WTC11 (cell line): ENCODE results near the gene PIK3R2. TPM values are rescaled to one million over a fixed set of nuclear protein-coding genes. Genes with fewer than 3 reads are reported as not detected.

Source experiments
- ATAC-seq: fragments of 200-7000 bp; cut with Tn5 transposase; 2 replicates; pipeline ENCODE4 v1.10.0; 2021; ENCODE audit warnings: mild to moderate bottlenecking, moderate library complexity
- CTCF ChIA-PET: fragments of 300-600 bp; sonication (Branson Sonifier 250); formaldehyde crosslinking; loops from one replicate; lab custom pipeline; 2021; ENCODE audit warnings: antibody characterized with exemption; lab: Charles Lee
- POLR2A ChIA-PET: fragments of 350-600 bp; sonication (Branson Sonifier 250); formaldehyde crosslinking; loops from one replicate; lab custom pipeline; 2021; ENCODE audit warnings: antibody characterized with exemption; lab: Charles Lee
- DNase-seq: peaks from one replicate; pipeline ENCODE4 v3.0.0; 2021; ENCODE audit warnings: low spot score
- H3K27ac Mint-ChIP-seq: 2 replicates; pipeline ENCODE4 v1.8.0; 2021; ENCODE audit warnings: mixed read lengths
- H3K27me3 Mint-ChIP-seq: 2 replicates; pipeline ENCODE4 v1.8.0; 2021; ENCODE audit warnings: low read depth, mild to moderate bottlenecking, moderate library complexity, mixed read lengths
- H3K36me3 Mint-ChIP-seq: 2 replicates; pipeline ENCODE4 v1.8.0; 2021; ENCODE audit warnings: mixed read lengths
- H3K4me1 Mint-ChIP-seq: 2 replicates; pipeline ENCODE4 v1.8.0; 2022; ENCODE audit warnings: mixed read lengths
- H3K4me3 Mint-ChIP-seq: 2 replicates; pipeline ENCODE4 v1.8.0; 2021; ENCODE audit warnings: mild to moderate bottlenecking, moderate library complexity, mixed read lengths
- H3K9me3 Mint-ChIP-seq: 2 replicates; pipeline ENCODE4 v1.8.0; 2021; ENCODE audit warnings: mixed read lengths
- CREM ChIP-seq: sonication (generic); formaldehyde crosslinking; IDR thresholded peaks from 2 replicates; pipeline ENCODE4 v1.8.1; 2022; ENCODE audit warnings: mild to moderate bottlenecking, missing genetic modification reagents, moderate library complexity
- FOXK1 ChIP-seq: sonication (generic); formaldehyde crosslinking; IDR thresholded peaks from 2 replicates; pipeline ENCODE4 v1.8.0; 2022; ENCODE audit warnings: mild to moderate bottlenecking, moderate library complexity, missing genetic modification reagents
- GRHL2 ChIP-seq: fragments of 250-450 bp; sonication (Bioruptor Pico); IDR thresholded peaks from 2 replicates; pipeline ENCODE4 v1.8.0; 2022; ENCODE audit warnings: mild to moderate bottlenecking, moderate library complexity; ENCODE audit not compliant: insufficient replicate concordance, severe bottlenecking
- IRF2 ChIP-seq: sonication (generic); formaldehyde crosslinking; IDR thresholded peaks from 2 replicates; pipeline ENCODE4 v1.8.0; 2022; ENCODE audit warnings: low read depth, missing genetic modification reagents, borderline replicate concordance
- JAZF1 ChIP-seq: fragments of 250-450 bp; sonication (Bioruptor Pico); IDR thresholded peaks from 2 replicates; pipeline ENCODE4 v1.9.0; 2021; ENCODE audit warnings: moderate library complexity, mild to moderate bottlenecking, inconsistent platforms
- NR2C2 ChIP-seq: sonication (generic); formaldehyde crosslinking; IDR thresholded peaks from 2 replicates; pipeline ENCODE4 v1.8.0; 2022; ENCODE audit warnings: mild to moderate bottlenecking, missing genetic modification reagents
- NR3C1 ChIP-seq: sonication (generic); formaldehyde crosslinking; conservative IDR thresholded peaks from 2 replicates; pipeline ENCODE4 v1.8.1; 2023; ENCODE audit warnings: low read depth, mild to moderate bottlenecking, missing genetic modification reagents
- SOX15 ChIP-seq: fragments of 250-450 bp; sonication (Bioruptor Pico); IDR thresholded peaks from 2 replicates; pipeline ENCODE4 v1.9.0; 2021; ENCODE audit warnings: mild to moderate bottlenecking
- SP1 ChIP-seq: sonication (generic); formaldehyde crosslinking; conservative IDR thresholded peaks from 2 replicates; pipeline ENCODE4 v1.8.1; 2022; ENCODE audit warnings: missing genetic modification reagents
- TCF7 ChIP-seq: sonication (generic); formaldehyde crosslinking; IDR thresholded peaks from 2 replicates; pipeline ENCODE4 v1.8.0; 2022; ENCODE audit warnings: mild to moderate bottlenecking, low read depth, missing genetic modification reagents, moderate library complexity
- TEAD1 ChIP-seq: sonication (generic); formaldehyde crosslinking; IDR thresholded peaks from 2 replicates; pipeline ENCODE4 v1.8.0; 2022; ENCODE audit warnings: mild to moderate bottlenecking, missing genetic modification reagents
- ZNF219 ChIP-seq: sonication (generic); formaldehyde crosslinking; IDR thresholded peaks from 2 replicates; pipeline ENCODE4 v1.8.0; 2023; ENCODE audit warnings: missing genetic modification reagents, mild to moderate bottlenecking, borderline replicate concordance
- total RNA-seq: library from RNA; stranded (reverse); gene quantifications from 3 replicates; pipeline ENCODE4 v1.2.3, GENCODE V29; 2021
- TF ChIP-seq, protein P1 (sequence below): fragments of 250-450 bp; sonication (Bioruptor Pico); IDR thresholded peaks from 2 replicates; pipeline ENCODE4 v1.8.0; 2021; ENCODE audit warnings: mild to moderate bottlenecking
- TF ChIP-seq, protein P2 (sequence below): fragments of 200-600 bp; IDR thresholded peaks from 2 replicates; pipeline ENCODE4 v1.8.0; 2022; ENCODE audit warnings: antibody characterized with exemption
- TF ChIP-seq, protein P3 (sequence below): sonication (generic); formaldehyde crosslinking; IDR thresholded peaks from 2 replicates; pipeline ENCODE4 v1.8.1; 2022; ENCODE audit warnings: missing genetic modification reagents, borderline replicate concordance
- TF ChIP-seq, protein P4 (sequence below): sonication (generic); formaldehyde crosslinking; IDR thresholded peaks from 2 replicates; pipeline ENCODE4 v1.8.0; 2023; ENCODE audit warnings: missing genetic modification reagents, mild to moderate bottlenecking, borderline replicate concordance
- TF ChIP-seq, protein P5 (sequence below): sonication (generic); formaldehyde crosslinking; conservative IDR thresholded peaks from 2 replicates; pipeline ENCODE4 v1.8.1; 2023; ENCODE audit warnings: mild to moderate bottlenecking, low read depth, missing genetic modification reagents, moderate library complexity
- TF ChIP-seq, protein P6 (sequence below): sonication (generic); formaldehyde crosslinking; IDR thresholded peaks from 2 replicates; pipeline ENCODE4 v1.8.1; 2023; ENCODE audit warnings: mild to moderate bottlenecking, missing genetic modification reagents
- TF ChIP-seq, protein P7 (sequence below): sonication (generic); formaldehyde crosslinking; IDR thresholded peaks from 2 replicates; pipeline ENCODE4 v1.8.0; 2022; ENCODE audit warnings: mild to moderate bottlenecking, missing genetic modification reagents

Gene PIK3R2
- total RNA-seq, 1 experiment from 2014 or later = 56.9 TPM

DNA sequence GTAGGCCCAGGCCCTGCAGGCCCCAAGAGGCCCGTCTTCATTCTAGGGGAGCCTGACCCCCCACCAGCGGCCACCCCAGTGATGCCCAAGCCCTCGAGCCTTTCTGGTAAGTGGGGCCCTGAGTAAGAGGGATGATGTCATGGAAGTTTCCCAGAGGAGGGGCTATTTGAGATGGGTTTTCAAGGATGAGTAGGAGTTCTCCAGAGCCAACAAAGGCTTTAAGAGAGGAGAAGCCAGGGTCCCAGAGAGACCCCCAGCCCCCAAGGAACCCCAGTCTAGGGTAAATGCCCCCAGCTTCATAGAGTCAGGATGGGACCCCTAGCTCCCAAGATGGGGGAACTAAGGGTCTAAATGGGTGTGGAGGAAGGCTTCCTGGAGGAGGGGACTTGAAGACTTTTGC, 9.1 kb upstream of the PIK3R2 start:
- POLR2A ChIA-PET = no interaction called here
- Mint-ChIP-seq H3K36me3 (peaks cover 31% of the 10 kb centered on the region), H3K9me3 (peaks cover 3% of the 10 kb centered on the region), H3K27ac (no peak overlapping the region), H3K4me3 (no peak overlapping the region), H3K4me1 (no peaks in the 10 kb centered on the region), H3K27me3 (no peaks in the 10 kb centered on the region)
- TF ChIP-seq, protein P1, sequence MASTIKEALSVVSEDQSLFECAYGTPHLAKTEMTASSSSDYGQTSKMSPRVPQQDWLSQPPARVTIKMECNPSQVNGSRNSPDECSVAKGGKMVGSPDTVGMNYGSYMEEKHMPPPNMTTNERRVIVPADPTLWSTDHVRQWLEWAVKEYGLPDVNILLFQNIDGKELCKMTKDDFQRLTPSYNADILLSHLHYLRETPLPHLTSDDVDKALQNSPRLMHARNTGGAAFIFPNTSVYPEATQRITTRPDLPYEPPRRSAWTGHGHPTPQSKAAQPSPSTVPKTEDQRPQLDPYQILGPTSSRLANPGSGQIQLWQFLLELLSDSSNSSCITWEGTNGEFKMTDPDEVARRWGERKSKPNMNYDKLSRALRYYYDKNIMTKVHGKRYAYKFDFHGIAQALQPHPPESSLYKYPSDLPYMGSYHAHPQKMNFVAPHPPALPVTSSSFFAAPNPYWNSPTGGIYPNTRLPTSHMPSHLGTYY (CRISPR knock-in tag) = no peak
- TF ChIP-seq, protein P2, sequence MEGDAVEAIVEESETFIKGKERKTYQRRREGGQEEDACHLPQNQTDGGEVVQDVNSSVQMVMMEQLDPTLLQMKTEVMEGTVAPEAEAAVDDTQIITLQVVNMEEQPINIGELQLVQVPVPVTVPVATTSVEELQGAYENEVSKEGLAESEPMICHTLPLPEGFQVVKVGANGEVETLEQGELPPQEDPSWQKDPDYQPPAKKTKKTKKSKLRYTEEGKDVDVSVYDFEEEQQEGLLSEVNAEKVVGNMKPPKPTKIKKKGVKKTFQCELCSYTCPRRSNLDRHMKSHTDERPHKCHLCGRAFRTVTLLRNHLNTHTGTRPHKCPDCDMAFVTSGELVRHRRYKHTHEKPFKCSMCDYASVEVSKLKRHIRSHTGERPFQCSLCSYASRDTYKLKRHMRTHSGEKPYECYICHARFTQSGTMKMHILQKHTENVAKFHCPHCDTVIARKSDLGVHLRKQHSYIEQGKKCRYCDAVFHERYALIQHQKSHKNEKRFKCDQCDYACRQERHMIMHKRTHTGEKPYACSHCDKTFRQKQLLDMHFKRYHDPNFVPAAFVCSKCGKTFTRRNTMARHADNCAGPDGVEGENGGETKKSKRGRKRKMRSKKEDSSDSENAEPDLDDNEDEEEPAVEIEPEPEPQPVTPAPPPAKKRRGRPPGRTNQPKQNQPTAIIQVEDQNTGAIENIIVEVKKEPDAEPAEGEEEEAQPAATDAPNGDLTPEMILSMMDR = no peak
- TF ChIP-seq CREM (CRISPR knock-in tag) = no peak
- no peak for TF ChIP-seq ZNF219 (CRISPR knock-in tag)
- TF ChIP-seq TCF7 (CRISPR knock-in tag) = no peak
- no peak for TF ChIP-seq GRHL2 (CRISPR knock-in tag)
- no peak for TF ChIP-seq FOXK1 (CRISPR knock-in tag)
- TF ChIP-seq, protein P3, sequence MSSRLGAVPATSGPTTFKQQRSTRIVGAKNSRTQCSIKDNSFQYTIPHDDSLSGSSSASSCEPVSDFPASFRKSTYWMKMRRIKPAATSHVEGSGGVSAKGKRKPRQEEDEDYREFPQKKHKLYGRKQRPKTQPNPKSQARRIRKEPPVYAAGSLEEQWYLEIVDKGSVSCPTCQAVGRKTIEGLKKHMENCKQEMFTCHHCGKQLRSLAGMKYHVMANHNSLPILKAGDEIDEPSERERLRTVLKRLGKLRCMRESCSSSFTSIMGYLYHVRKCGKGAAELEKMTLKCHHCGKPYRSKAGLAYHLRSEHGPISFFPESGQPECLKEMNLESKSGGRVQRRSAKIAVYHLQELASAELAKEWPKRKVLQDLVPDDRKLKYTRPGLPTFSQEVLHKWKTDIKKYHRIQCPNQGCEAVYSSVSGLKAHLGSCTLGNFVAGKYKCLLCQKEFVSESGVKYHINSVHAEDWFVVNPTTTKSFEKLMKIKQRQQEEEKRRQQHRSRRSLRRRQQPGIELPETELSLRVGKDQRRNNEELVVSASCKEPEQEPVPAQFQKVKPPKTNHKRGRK (CRISPR knock-in tag) = no peak
- CTCF ChIA-PET = no interaction called here
- no peak for DNase-seq
- ATAC-seq = no peak

DNA sequence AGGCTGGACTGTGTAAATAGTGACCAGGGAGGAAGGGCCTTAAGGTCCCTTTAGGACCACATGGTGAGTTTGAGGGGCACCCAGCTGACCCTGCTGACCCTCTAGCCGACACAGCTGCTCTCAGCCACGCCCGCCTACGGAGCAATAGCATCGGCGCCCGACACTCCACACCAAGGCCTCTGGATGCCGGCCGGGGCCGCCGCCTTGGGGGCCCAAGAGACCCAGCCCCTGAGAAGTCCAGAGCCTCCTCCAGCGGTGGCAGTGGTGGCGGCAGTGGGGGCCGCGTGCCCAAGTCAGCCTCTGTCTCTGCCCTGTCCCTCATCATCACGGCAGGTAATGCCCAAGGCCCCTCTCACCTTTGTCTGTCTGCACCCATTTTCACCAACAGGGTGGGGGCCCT, 8.6 kb upstream of the PIK3R2 start:
- Mint-ChIP-seq H3K4me1 (no peaks in the 10 kb centered on the region), H3K9me3 (peaks cover 3% of the 10 kb centered on the region), H3K4me3 (no peak overlapping the region), H3K27ac (no peak overlapping the region), H3K36me3 (peaks cover 28% of the 10 kb centered on the region)
- POLR2A ChIA-PET = no interaction called here
- TF ChIP-seq, protein P4, sequence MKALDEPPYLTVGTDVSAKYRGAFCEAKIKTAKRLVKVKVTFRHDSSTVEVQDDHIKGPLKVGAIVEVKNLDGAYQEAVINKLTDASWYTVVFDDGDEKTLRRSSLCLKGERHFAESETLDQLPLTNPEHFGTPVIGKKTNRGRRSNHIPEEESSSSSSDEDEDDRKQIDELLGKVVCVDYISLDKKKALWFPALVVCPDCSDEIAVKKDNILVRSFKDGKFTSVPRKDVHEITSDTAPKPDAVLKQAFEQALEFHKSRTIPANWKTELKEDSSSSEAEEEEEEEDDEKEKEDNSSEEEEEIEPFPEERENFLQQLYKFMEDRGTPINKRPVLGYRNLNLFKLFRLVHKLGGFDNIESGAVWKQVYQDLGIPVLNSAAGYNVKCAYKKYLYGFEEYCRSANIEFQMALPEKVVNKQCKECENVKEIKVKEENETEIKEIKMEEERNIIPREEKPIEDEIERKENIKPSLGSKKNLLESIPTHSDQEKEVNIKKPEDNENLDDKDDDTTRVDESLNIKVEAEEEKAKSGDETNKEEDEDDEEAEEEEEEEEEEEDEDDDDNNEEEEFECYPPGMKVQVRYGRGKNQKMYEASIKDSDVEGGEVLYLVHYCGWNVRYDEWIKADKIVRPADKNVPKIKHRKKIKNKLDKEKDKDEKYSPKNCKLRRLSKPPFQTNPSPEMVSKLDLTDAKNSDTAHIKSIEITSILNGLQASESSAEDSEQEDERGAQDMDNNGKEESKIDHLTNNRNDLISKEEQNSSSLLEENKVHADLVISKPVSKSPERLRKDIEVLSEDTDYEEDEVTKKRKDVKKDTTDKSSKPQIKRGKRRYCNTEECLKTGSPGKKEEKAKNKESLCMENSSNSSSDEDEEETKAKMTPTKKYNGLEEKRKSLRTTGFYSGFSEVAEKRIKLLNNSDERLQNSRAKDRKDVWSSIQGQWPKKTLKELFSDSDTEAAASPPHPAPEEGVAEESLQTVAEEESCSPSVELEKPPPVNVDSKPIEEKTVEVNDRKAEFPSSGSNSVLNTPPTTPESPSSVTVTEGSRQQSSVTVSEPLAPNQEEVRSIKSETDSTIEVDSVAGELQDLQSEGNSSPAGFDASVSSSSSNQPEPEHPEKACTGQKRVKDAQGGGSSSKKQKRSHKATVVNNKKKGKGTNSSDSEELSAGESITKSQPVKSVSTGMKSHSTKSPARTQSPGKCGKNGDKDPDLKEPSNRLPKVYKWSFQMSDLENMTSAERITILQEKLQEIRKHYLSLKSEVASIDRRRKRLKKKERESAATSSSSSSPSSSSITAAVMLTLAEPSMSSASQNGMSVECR (CRISPR knock-in tag) = no peak
- no peak for TF ChIP-seq TEAD1 (CRISPR knock-in tag)
- no peak for TF ChIP-seq SP1 (CRISPR knock-in tag)
- TF ChIP-seq NR3C1 = no peak
- TF ChIP-seq JAZF1 = no peak
- TF ChIP-seq IRF2 (CRISPR knock-in tag) = no peak
- no peak for TF ChIP-seq NR2C2 (CRISPR knock-in tag)
- TF ChIP-seq, protein P5, sequence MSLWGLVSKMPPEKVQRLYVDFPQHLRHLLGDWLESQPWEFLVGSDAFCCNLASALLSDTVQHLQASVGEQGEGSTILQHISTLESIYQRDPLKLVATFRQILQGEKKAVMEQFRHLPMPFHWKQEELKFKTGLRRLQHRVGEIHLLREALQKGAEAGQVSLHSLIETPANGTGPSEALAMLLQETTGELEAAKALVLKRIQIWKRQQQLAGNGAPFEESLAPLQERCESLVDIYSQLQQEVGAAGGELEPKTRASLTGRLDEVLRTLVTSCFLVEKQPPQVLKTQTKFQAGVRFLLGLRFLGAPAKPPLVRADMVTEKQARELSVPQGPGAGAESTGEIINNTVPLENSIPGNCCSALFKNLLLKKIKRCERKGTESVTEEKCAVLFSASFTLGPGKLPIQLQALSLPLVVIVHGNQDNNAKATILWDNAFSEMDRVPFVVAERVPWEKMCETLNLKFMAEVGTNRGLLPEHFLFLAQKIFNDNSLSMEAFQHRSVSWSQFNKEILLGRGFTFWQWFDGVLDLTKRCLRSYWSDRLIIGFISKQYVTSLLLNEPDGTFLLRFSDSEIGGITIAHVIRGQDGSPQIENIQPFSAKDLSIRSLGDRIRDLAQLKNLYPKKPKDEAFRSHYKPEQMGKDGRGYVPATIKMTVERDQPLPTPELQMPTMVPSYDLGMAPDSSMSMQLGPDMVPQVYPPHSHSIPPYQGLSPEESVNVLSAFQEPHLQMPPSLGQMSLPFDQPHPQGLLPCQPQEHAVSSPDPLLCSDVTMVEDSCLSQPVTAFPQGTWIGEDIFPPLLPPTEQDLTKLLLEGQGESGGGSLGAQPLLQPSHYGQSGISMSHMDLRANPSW (CRISPR knock-in tag) = no peak
- TF ChIP-seq SOX15 (CRISPR knock-in tag) = no peak
- TF ChIP-seq, protein P6, sequence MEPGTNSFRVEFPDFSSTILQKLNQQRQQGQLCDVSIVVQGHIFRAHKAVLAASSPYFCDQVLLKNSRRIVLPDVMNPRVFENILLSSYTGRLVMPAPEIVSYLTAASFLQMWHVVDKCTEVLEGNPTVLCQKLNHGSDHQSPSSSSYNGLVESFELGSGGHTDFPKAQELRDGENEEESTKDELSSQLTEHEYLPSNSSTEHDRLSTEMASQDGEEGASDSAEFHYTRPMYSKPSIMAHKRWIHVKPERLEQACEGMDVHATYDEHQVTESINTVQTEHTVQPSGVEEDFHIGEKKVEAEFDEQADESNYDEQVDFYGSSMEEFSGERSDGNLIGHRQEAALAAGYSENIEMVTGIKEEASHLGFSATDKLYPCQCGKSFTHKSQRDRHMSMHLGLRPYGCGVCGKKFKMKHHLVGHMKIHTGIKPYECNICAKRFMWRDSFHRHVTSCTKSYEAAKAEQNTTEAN (CRISPR knock-in tag) = no peak
- TF ChIP-seq, protein P7, sequence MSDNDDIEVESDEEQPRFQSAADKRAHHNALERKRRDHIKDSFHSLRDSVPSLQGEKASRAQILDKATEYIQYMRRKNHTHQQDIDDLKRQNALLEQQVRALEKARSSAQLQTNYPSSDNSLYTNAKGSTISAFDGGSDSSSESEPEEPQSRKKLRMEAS (CRISPR knock-in tag) = no peak
- TF ChIP-seq, all 79 proteins: peak for 0
- CTCF ChIA-PET = interaction anchor here (2.7 kb wide), 1 partner anchor 31 kb away, joined by 10 read pairs; no protein-coding TSS in a partner anchor
- no peaks in the 10 kb centered on the region for H3K27me3 Mint-ChIP-seq
- DNase-seq (no peak), ATAC-seq (no peak)
